ENCODE measurements around the gene PAK5.

DNA sequence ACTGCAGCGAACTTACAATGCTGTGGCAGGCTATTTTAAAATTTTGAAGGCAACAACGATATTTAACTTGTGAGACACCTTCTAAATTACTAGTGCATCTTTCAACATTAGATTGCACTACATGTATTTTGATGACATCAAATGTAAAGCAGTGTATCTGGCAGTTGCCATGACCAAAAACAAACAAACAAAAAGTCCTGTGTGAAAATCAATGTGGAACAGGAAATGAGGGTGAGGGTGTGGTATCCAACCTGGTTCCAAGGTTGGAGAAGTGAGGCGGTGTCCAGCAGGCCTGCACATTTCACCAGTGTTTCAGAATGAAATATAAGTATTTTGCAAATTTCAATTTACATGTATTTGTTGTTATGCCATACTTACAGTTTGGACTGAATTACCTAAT is 212.5 kb downstream of the PAK5 start:
- TF ChIP-seq, protein P1, sequence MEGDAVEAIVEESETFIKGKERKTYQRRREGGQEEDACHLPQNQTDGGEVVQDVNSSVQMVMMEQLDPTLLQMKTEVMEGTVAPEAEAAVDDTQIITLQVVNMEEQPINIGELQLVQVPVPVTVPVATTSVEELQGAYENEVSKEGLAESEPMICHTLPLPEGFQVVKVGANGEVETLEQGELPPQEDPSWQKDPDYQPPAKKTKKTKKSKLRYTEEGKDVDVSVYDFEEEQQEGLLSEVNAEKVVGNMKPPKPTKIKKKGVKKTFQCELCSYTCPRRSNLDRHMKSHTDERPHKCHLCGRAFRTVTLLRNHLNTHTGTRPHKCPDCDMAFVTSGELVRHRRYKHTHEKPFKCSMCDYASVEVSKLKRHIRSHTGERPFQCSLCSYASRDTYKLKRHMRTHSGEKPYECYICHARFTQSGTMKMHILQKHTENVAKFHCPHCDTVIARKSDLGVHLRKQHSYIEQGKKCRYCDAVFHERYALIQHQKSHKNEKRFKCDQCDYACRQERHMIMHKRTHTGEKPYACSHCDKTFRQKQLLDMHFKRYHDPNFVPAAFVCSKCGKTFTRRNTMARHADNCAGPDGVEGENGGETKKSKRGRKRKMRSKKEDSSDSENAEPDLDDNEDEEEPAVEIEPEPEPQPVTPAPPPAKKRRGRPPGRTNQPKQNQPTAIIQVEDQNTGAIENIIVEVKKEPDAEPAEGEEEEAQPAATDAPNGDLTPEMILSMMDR (IDR thresholded peaks at IDR 0.05): no peak
- TF ChIP-seq ZFP36 (IDR thresholded peaks at IDR 0.05; ENCODE audit: borderline replicate concordance, partially characterized antibody) (no peak), CEBPB (IDR thresholded peaks at IDR 0.05) (no peak), MYC (IDR thresholded peaks at IDR 0.05; ENCODE audit: borderline replicate concordance, low read length) (no peak), RARB (CRISPR knock-in tag; IDR thresholded peaks at IDR 0.05) (no peak), SMC3 (IDR thresholded peaks at IDR 0.05) (no peak), HOXA7 (CRISPR knock-in tag; IDR thresholded peaks at IDR 0.05) (no peak), POLR2A (IDR thresholded peaks at IDR 0.05; ENCODE audit: low read length) (no peak), MAZ (IDR thresholded peaks at IDR 0.05; ENCODE audit: borderline replicate concordance, low read depth, low read length) (no peak)
